Transverse colon (tissue), 4 donors: ENCODE data around the gene TC2N. TPM values are rescaled to one million over a fixed set of nuclear protein-coding genes. Genes with fewer than 3 reads are reported as not detected.

ENCODE experiments used
- DNase-seq: peaks from one replicate; pipeline ENCODE4 v3.0.0-alpha.2; 2019
- H3K27ac ChIP-seq, 4 donors: fragments of 200-600 bp; sonication (generic); 2 replicates each; pipeline ENCODE4 v1.5.1; 2016 to 2018; ENCODE audit warnings: inconsistent platforms in 4 of 4
- H3K27me3 ChIP-seq: fragments of 200-600 bp; sonication (generic); 2 replicates; pipeline ENCODE4 v1.5.1; 2017; ENCODE audit warnings: inconsistent platforms
- H3K36me3 ChIP-seq, 4 donors: fragments of 200-600 bp; sonication (generic); 2 replicates each; pipeline ENCODE4 v1.5.1; 2017 to 2019; ENCODE audit warnings: inconsistent platforms in 4 of 4
- H3K4me1 ChIP-seq, 4 donors: fragments of 200-600 bp; sonication (generic); 2 replicates each; pipeline ENCODE4 v1.5.1; 2017 to 2020; ENCODE audit warnings: inconsistent platforms in 4 of 4
- H3K4me3 ChIP-seq, 4 donors: fragments of 200-600 bp; sonication (generic); 1 replicate in 1 of 4; 2 replicates in 3 of 4; pipeline versions ENCODE4 v1.5.1 to v1.6.1; 2017 to 2019; ENCODE audit warnings: inconsistent platforms in 4 of 4
- H3K9me3 ChIP-seq, 2 donors: fragments of 200-600 bp; sonication (generic); 2 replicates each; pipeline ENCODE4 v1.5.1; 2017 to 2019; ENCODE audit warnings: inconsistent platforms in 2 of 2
- EP300 ChIP-seq: sonication (generic); formaldehyde crosslinking; IDR thresholded peaks from one replicate; pipeline ENCODE4 v1.6.1; 2017; ENCODE audit warnings: antibody characterized with exemption, low read depth
- POLR2A ChIP-seq: fragments of 450-650 bp; IDR thresholded peaks from one replicate; pipeline ENCODE4 v1.6.1; 2016; ENCODE audit warnings: antibody characterized with exemption, mild to moderate bottlenecking, moderate library complexity
- POLR2AphosphoS5 ChIP-seq, 3 donors: sonication (generic); formaldehyde crosslinking; IDR thresholded peaks; one replicate each; pipeline ENCODE4 v1.6.1; 2016; ENCODE audit warnings: antibody characterized with exemption in 3 of 3
- WGBS, 2 donors: methylation state at CpG; one replicate each; pipeline ENCODE4 v1.1.5; 2018; ENCODE audit warnings: low coverage in 1 of 2; 5-methylcytosine and 5-hydroxymethylcytosine counted together
- in situ Hi-C, 4 donors: fragments of 200-750 bp; cut with MboI; loops; one replicate each; pipeline versions ENCODE4 v1.15.0 to v1.15.1; 2017; ENCODE audit warnings: low sequenced_read_pairs in 3 of 4, low pct_ligation_motif_present in 1 of 4, low pct_unique_long_range_greater_than_20kb in 1 of 4
- intact Hi-C: fragments of 100-400 bp; cut with DNase I; formaldehyde crosslinking; loops from one replicate; pipeline ENCODE4 v1.15.1; 2023; ENCODE audit warnings: low total_unique reads
- total RNA-seq, 4 donors: library from RNA; depleted of rRNA; stranded (reverse); fragments of >200 nt; gene quantifications; one replicate each; pipeline ENCODE4 v1.1.0, GENCODE V29; 2016
- TF ChIP-seq, protein P1 (sequence below), 5 experiments: fragments of 200-600 bp in 3 of 5; fragments of 450-650 bp in 2 of 5; sonication (generic) in 3 of 5; IDR thresholded peaks; 1 replicate in 2 of 5; 2 replicates in 3 of 5; pipeline ENCODE4 v1.5.1; 2016 to 2017; ENCODE audit warnings: antibody characterized with exemption in 5 of 5, inconsistent platforms in 3 of 5, mild to moderate bottlenecking in 2 of 5, moderate library complexity in 1 of 5

Gene TC2N
- total RNA-seq, 4 donors from 2014 or later = 36.0 to 85.4 (median 53.7) TPM

DNA sequence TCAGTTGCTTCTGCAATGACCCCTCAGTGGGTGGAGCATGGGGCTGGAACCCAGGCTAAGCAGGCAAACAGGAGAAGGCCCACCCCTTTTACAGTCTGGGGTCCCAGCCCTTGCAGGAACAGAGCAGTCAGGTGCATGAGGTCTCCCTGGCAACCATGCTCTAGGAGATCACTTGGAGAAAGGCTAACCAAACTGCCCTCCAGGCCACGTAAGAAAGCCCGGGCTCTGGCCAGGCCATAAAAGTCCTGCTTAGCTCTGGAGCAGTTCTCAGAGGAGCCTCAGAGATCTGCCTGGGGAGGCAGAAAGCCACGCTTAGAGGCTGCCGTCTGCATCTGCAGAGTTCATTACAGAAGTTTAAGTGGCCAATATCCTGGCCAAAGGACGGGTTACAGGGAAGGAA, 15.0 kb upstream of the TC2N start:
- H3K4me1 ChIP-seq = no peaks in the 10 kb centered on the region
- WGBS, 2 donors = 88 to 100% methylated on average over 1 to 5 of the region's 5 CpGs
- no peaks in the 10 kb centered on the region for H3K9me3 ChIP-seq
- intact Hi-C loops = no loop called here
- H3K4me3 ChIP-seq = no peak overlapping the region
- H3K36me3 ChIP-seq = no peaks in the 10 kb centered on the region
- TF ChIP-seq POLR2AphosphoS5 (IDR thresholded peaks at IDR 0.05) (no peak), POLR2A (no peak), EP300 (no peak)
- TF ChIP-seq, protein P1, sequence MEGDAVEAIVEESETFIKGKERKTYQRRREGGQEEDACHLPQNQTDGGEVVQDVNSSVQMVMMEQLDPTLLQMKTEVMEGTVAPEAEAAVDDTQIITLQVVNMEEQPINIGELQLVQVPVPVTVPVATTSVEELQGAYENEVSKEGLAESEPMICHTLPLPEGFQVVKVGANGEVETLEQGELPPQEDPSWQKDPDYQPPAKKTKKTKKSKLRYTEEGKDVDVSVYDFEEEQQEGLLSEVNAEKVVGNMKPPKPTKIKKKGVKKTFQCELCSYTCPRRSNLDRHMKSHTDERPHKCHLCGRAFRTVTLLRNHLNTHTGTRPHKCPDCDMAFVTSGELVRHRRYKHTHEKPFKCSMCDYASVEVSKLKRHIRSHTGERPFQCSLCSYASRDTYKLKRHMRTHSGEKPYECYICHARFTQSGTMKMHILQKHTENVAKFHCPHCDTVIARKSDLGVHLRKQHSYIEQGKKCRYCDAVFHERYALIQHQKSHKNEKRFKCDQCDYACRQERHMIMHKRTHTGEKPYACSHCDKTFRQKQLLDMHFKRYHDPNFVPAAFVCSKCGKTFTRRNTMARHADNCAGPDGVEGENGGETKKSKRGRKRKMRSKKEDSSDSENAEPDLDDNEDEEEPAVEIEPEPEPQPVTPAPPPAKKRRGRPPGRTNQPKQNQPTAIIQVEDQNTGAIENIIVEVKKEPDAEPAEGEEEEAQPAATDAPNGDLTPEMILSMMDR (IDR thresholded peaks at IDR 0.05) = no peak
- peak overlapping the region in 1 of 4 donors; percentile 8 for H3K27ac ChIP-seq
- in situ Hi-C loops = no loop called here
- H3K27me3 ChIP-seq = no peaks in the 10 kb centered on the region
- no peak for DNase-seq

DNA sequence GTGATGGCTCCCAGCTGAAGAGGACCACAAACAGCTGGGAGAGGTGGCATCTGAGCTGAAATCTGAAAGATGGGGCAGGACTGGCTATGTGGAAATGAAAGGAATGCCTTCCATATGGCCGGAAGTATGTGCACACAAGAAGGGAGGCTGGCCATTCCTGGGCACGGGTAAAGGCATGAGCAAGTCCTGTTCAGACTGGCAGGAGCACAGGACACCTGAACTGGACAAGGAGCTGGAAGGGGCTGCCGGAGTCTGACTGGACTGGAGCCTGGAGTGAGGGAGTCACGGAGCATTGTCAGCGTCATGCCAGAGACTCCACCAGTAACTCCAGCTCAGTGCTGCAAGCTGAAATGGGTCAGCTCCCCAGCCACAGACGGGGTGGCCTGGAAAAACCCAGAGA, 11.9 kb upstream of the TC2N start:
- in situ Hi-C loops = no loop called here
- no peaks in the 10 kb centered on the region for H3K9me3 ChIP-seq
- no peak overlapping the region for H3K4me3 ChIP-seq
- no peaks in the 10 kb centered on the region for H3K36me3 ChIP-seq
- no peak for DNase-seq
- intact Hi-C loops = no loop called here
- 88 to 93% methylated on average over 1 to 6 of the region's 6 CpGs for WGBS, 2 donors
- H3K4me1 ChIP-seq = peaks cover 0 to 15% (median 0%) of the 10 kb centered on the region in 4 donors
- H3K27ac ChIP-seq = no peak overlapping the region
- TF ChIP-seq POLR2A = no peak
- TF ChIP-seq, protein P1 (IDR thresholded peaks at IDR 0.05) = no peak
- H3K27me3 ChIP-seq = no peaks in the 10 kb centered on the region

DNA sequence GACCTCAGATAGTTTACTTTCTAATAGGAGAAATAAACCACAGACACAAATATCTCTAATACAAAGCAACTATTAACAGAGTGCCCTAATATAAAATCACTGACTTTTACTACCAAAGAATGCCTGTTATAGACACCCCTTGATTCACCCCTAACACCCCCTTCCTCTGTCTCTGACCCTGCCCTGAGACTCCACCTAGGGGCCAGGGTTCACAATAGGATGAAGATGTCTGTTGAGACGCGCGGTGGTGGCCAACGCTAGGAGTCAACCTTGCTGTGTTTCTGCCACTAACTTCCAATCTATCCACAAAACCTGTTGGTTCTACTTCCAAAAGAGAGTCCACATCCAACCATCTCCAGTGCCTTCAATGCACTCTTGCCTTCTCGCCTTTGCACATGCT, 10.9 kb upstream of the TC2N start:
- 96 to 100% methylated on average over 3 to 5 of the region's 5 CpGs for WGBS, 2 donors
- in situ Hi-C loops (no loop called here), intact Hi-C loops (no loop called here)
- H3K36me3 ChIP-seq = no peaks in the 10 kb centered on the region
- H3K27me3 ChIP-seq = no peaks in the 10 kb centered on the region
- peaks cover 0 to 22% (median 2%) of the 10 kb centered on the region in 4 donors for H3K4me1 ChIP-seq
- TF ChIP-seq POLR2AphosphoS5 (IDR thresholded peaks at IDR 0.05) (no peak), EP300 (no peak), POLR2A (no peak)
- TF ChIP-seq, protein P1 (IDR thresholded peaks at IDR 0.05) = no peak
- no peak overlapping the region for H3K4me3 ChIP-seq
- H3K27ac ChIP-seq = no peak overlapping the region
- DNase-seq = no peak
- no peaks in the 10 kb centered on the region for H3K9me3 ChIP-seq

DNA sequence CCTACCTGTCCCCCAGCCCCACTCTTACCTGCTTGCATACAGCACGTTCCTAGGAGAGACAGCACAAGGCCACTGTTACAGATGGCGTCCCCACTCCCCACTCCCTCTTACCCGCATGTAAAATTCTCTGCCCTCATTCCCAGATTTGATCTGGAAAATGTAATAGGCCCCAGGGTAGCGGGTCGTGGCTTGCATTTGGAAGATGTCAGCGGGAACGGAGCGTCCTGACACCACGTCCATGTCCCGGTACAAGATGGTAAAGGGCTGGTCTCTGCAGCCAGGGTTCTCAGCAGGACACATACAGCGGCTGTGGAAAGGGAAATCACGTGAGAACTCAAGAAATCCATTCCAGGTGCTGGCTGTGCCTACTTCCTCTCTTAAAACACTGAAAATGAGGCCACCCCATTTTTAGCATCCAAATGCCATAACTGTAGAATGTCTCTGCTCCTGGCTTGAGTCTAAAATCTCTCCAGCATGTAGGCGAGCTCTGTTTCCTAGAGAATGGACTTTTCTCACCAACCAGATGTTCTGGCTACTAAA, 10.1 kb upstream of the TC2N start:
- in situ Hi-C loops (no loop called here), intact Hi-C loops (no loop called here)
- TF ChIP-seq POLR2A = no peak
- TF ChIP-seq, protein P1 (IDR thresholded peaks at IDR 0.05) = no peak
- no peak for TF ChIP-seq POLR2AphosphoS5 (IDR thresholded peaks at IDR 0.05)
- TF ChIP-seq EP300 = no peak
- no peaks in the 10 kb centered on the region for H3K36me3 ChIP-seq
- 79 to 88% methylated on average over 1 to 13 of the region's 13 CpGs for WGBS, 2 donors
- no peaks in the 10 kb centered on the region for H3K9me3 ChIP-seq
- DNase-seq = no peak
- H3K27ac ChIP-seq = no peak overlapping the region
- no peak overlapping the region for H3K4me3 ChIP-seq
- no peaks in the 10 kb centered on the region for H3K27me3 ChIP-seq
- peaks cover 4 to 30% (median 8%) of the 10 kb centered on the region in 4 donors for H3K4me1 ChIP-seq
